HepG2 (cell line): Measurements from ENCODE around the gene SLC4A7. TPM values are rescaled to one million over a fixed set of nuclear protein-coding genes. Genes with fewer than 3 reads are reported as not detected.

Experiments used
- ATAC-seq: fragments of 200-7000 bp; cut with Tn5 transposase; 3 replicates; pipeline ENCODE4 v1.9.1; 2020; ENCODE audit warnings: mild to moderate bottlenecking, moderate library complexity
- BruUV-seq: library from RNA; stranded (reverse); fragments of 400-500 nt; replicated peaks from 2 replicates; lab custom pipeline; 2021; lab: Mats Ljungman, UMichigan
- CTCF ChIA-PET: fragments of 300-600 bp; formaldehyde crosslinking; extraction: SDS; loops from one replicate; lab custom pipeline; 2021; ENCODE audit warnings: low total read pairs, inconsistent platforms, low intra/inter-chr PET ratio; lab: Yijun Ruan, JAX
- POLR2A ChIA-PET: fragments of 350-600 bp; sonication (Branson Sonifier 250); formaldehyde crosslinking; loops from one replicate; lab custom pipeline; 2020; ENCODE audit warnings: antibody characterized with exemption, inconsistent platforms; lab: Yijun Ruan, JAX
- DNase-seq: peaks from one replicate; pipeline ENCODE4 v3.0.0-alpha.2; 2015; ENCODE audit warnings: low spot score
- FAIRE-seq: peaks from 3 replicates; lab custom pipeline; 2011; peaks lifted over from hg19 to GRCh38; lab: Jason Lieb, UNC
- H2AFZ ChIP-seq: one replicate; pipeline ENCODE4 v1.6.1; 2011; ENCODE audit warnings: low read length, inconsistent platforms
- H3K27ac ChIP-seq: fragments of 300-600 bp; 3 replicates; pipeline ENCODE4 v1.8.0; 2011; ENCODE audit warnings: mixed run types, mild to moderate bottlenecking, mixed read lengths, low read length, inconsistent platforms; ENCODE audit not compliant: insufficient read depth; ENCODE audit errors: extremely low read length
- H3K27me3 ChIP-seq, 2 experiments: fragments of 200-600 bp in 1 of 2; 2 replicates in 1 of 2; 3 replicates in 1 of 2; pipeline versions ENCODE4 v1.6.0 to v1.8.0; 2011; ENCODE audit warnings: low read length in 2 of 2, mild to moderate bottlenecking in 2 of 2, moderate library complexity in 2 of 2, inconsistent platforms in 1 of 2; ENCODE audit not compliant: insufficient read depth in 2 of 2, control insufficient read depth in 1 of 2
- H3K36me3 ChIP-seq, 2 experiments: fragments of 200-600 bp in 1 of 2; replicated peaks in 1 of 2; 2 replicates in 1 of 2; 3 replicates in 1 of 2; pipeline versions ENCODE4 v1.5.1 to v1.8.0; 2011; ENCODE audit warnings: low read length in 2 of 2, inconsistent platforms in 1 of 2; ENCODE audit not compliant: insufficient read depth in 2 of 2, control insufficient read depth in 1 of 2
- H3K4me1 ChIP-seq: 2 replicates; pipeline ENCODE4 v1.5.1; 2012; ENCODE audit warnings: low read length, inconsistent platforms; ENCODE audit not compliant: insufficient read depth
- H3K4me2 ChIP-seq: 2 replicates; pipeline ENCODE4 v1.6.0; 2011; ENCODE audit warnings: low read depth, low read length, inconsistent platforms
- H3K4me3 ChIP-seq, 3 experiments: fragments of 200-600 bp in 1 of 3; sonication (generic), shearing (Covaris generic) in 1 of 3; replicated peaks in 1 of 3; 2 replicates each; pipeline ENCODE4 v1.5.1; 2011 to 2016; ENCODE audit warnings: low read length in 3 of 3, inconsistent platforms in 2 of 3, low read depth in 2 of 3, mild to moderate bottlenecking in 2 of 3, control low read depth in 1 of 3, mixed read lengths in 1 of 3; ENCODE audit not compliant: insufficient read depth in 1 of 3
- H3K79me2 ChIP-seq: one replicate; pipeline ENCODE4 v1.6.1; 2011; ENCODE audit warnings: low read length, inconsistent platforms; ENCODE audit not compliant: insufficient read depth
- H3K9ac ChIP-seq: 2 replicates; pipeline ENCODE4 v1.6.0; 2011; ENCODE audit warnings: mild to moderate bottlenecking, low read depth, low read length, inconsistent platforms; ENCODE audit not compliant: insufficient read depth
- H3K9me3 ChIP-seq: 2 replicates; pipeline ENCODE4 v1.5.1; 2012; ENCODE audit warnings: mild to moderate bottlenecking, low read length
- H4K20me1 ChIP-seq: 2 replicates; pipeline ENCODE4 v1.6.0; 2011; ENCODE audit warnings: inconsistent platforms, mild to moderate bottlenecking, low read length, moderate library complexity; ENCODE audit not compliant: insufficient read depth
- CCDC6 ChIP-seq: sonication (generic); formaldehyde crosslinking; IDR thresholded peaks from 2 replicates; pipeline ENCODE4 v1.8.1; 2022; ENCODE audit warnings: mild to moderate bottlenecking, missing genetic modification reagents, moderate library complexity
- DDIT3 ChIP-seq: sonication (generic); formaldehyde crosslinking; IDR thresholded peaks from 2 replicates; pipeline ENCODE4 v1.4.0; 2020; ENCODE audit warnings: mild to moderate bottlenecking, missing genetic modification reagents
- IKZF5 ChIP-seq: IDR thresholded peaks from 2 replicates; pipeline ENCODE4 v1.6.1; 2018; ENCODE audit warnings: missing genetic modification reagents, mild to moderate bottlenecking, missing compliant biosample characterization
- KDM5A ChIP-seq: fragments of 200-600 bp; sonication (generic); IDR thresholded peaks from 2 replicates; pipeline ENCODE4 v1.7.0; 2018; ENCODE audit warnings: antibody characterized with exemption, mild to moderate bottlenecking, low read length, borderline replicate concordance
- NFYB ChIP-seq: sonication (generic); formaldehyde crosslinking; IDR thresholded peaks from 2 replicates; pipeline ENCODE4 v1.4.0; 2020; ENCODE audit warnings: missing genetic modification reagents
- POLR2A ChIP-seq, 2 experiments: IDR thresholded peaks; 2 replicates each; pipeline ENCODE4 v1.6.1; 2011; ENCODE audit warnings: low read depth in 2 of 2, low read length in 2 of 2, mild to moderate bottlenecking in 1 of 2, moderate library complexity in 1 of 2; ENCODE audit not compliant: insufficient read depth in 1 of 2
- PRDM10 ChIP-seq: sonication (generic); formaldehyde crosslinking; IDR thresholded peaks from 2 replicates; pipeline ENCODE4 v1.4.0; 2020; ENCODE audit warnings: low read depth, missing genetic modification reagents
- RNF2 ChIP-seq: fragments of 450-650 bp; conservative IDR thresholded peaks from 2 replicates; pipeline ENCODE4 v1.6.1; 2016; ENCODE audit warnings: low read depth
- ZNF136 ChIP-seq: sonication (generic); formaldehyde crosslinking; IDR thresholded peaks from 2 replicates; pipeline ENCODE4 v1.8.1; 2022; ENCODE audit warnings: low read depth, mild to moderate bottlenecking, moderate library complexity, missing genetic modification reagents
- ZNF232 ChIP-seq: sonication (generic); formaldehyde crosslinking; IDR thresholded peaks from 2 replicates; pipeline ENCODE4 v1.4.0; 2020; ENCODE audit warnings: missing genetic modification reagents, borderline replicate concordance
- ZNF335 ChIP-seq: sonication (generic); formaldehyde crosslinking; IDR thresholded peaks from 2 replicates; pipeline ENCODE4 v1.4.0; 2020; ENCODE audit warnings: missing genetic modification reagents
- ZNF570 ChIP-seq: sonication (generic); formaldehyde crosslinking; IDR thresholded peaks from 2 replicates; pipeline ENCODE4 v1.4.0; 2020; ENCODE audit warnings: mild to moderate bottlenecking, missing genetic modification reagents, borderline replicate concordance
- ZSCAN12 ChIP-seq: sonication (generic); formaldehyde crosslinking; IDR thresholded peaks from 2 replicates; pipeline ENCODE4 v1.9.0; 2021; ENCODE audit warnings: mild to moderate bottlenecking, missing genetic modification reagents
- WGBS: methylation state at CpG from one replicate; pipeline ENCODE4 v1.1.6; 2017; ENCODE audit warnings: low lambda C conversion rate; 5-methylcytosine and 5-hydroxymethylcytosine counted together
- in situ Hi-C: cut with HindIII; loops from 2 replicates; pipeline ENCODE4 v1.10.0; 2017; ENCODE audit warnings: low pct_unique_long_range_greater_than_20kb; ENCODE audit not compliant: extremely low pct_ligation_motif_present
- intact Hi-C: fragments of 100-400 bp; cut with micrococcal nuclease; formaldehyde crosslinking; loops from one replicate; pipeline ENCODE4 v1.10.0; 2022; ENCODE audit not compliant: unreplicated experiment
- polyA plus RNA-seq, 8 experiments: library from polyadenylated mRNA; depleted of rRNA in 3 of 8; stranded (reverse) in 7 of 8; unstranded in 1 of 8; fragments of >200 nt; fragmentation: Illumina TruSeq in 4 of 8; extraction: Trizol in 4 of 8; gene quantifications; 2 replicates each; pipeline versions ENCODE4 v1.2.1 to v1.2.3, GENCODE V29; 2011 to 2016; ENCODE audit warnings: low read depth in 4 of 8, missing spikeins in 1 of 8, mixed read lengths in 1 of 8; ENCODE audit not compliant: insufficient read depth in 1 of 8
- total RNA-seq, 5 experiments: library from RNA; depleted of rRNA; stranded (reverse); fragments of >200 nt; fragmentation: Illumina TruSeq; extraction: Trizol; gene quantifications; 2 replicates each; pipeline ENCODE4 v1.2.3, GENCODE V29; 2016; ENCODE audit warnings: low read depth in 1 of 5

Gene SLC4A7
- total and polyA plus RNA-seq, 2 of the 13 experiments (the other 11 are each of a cell fraction or from before 2014, with no cell fraction given), result 16.4 to 43.8 TPM

- H2AFZ ChIP-seq, result no peak overlapping the region
- no peak overlapping the region for H3K27ac ChIP-seq
- H3K4me3 ChIP-seq, result no peak overlapping the region
- POLR2A ChIA-PET, result no interaction called here
- intact Hi-C loops, result no loop called here
- H3K4me1 ChIP-seq, result peaks cover 31% of the 10 kb centered on the region
- TF ChIP-seq PRDM10 (peak; percentile 20; the same call in 1 of the 2 replicates), NFYB (no peak)
- no peaks in the 10 kb centered on the region for H3K27me3 ChIP-seq
- no peaks in the 10 kb centered on the region for H3K36me3 ChIP-seq
- FAIRE-seq (no peak), DNase-seq (no peak), ATAC-seq (peak; percentile 42; the same call in 2 of the 3 replicates)
- in situ Hi-C loops, result no loop called here
- CTCF ChIA-PET, result no interaction called here
- H3K9me3 ChIP-seq, result no peaks in the 10 kb centered on the region
- BruUV-seq, result no TSS peak
- no peak overlapping the region for H3K4me2 ChIP-seq
- H3K79me2 ChIP-seq, result no peaks in the 10 kb centered on the region
- no peaks in the 10 kb centered on the region for H4K20me1 ChIP-seq
- 0% methylated on average over 2 of the region's 2 CpGs for WGBS
- no peak overlapping the region for H3K9ac ChIP-seq
Measured at GRCh38 chr3:27507515-27508266, 23.5 kb upstream of the SLC4A7 start.

- in situ Hi-C loops, result no loop called here
- Histone ChIP-seq H3K36me3 (no peaks in the 10 kb centered on the region), H4K20me1 (no peaks in the 10 kb centered on the region), H3K27ac (no peak overlapping the region), H3K9ac (no peak overlapping the region), H3K27me3 (no peaks in the 10 kb centered on the region), H3K4me1 (peaks cover 25% of the 10 kb centered on the region), H3K9me3 (no peaks in the 10 kb centered on the region), H2AFZ (no peak overlapping the region), H3K4me3 (no peak overlapping the region), H3K79me2 (no peaks in the 10 kb centered on the region), H3K4me2 (no peak overlapping the region)
- POLR2A ChIA-PET, result no interaction called here
- DNase-seq (no peak), FAIRE-seq (no peak), ATAC-seq (no peak)
- BruUV-seq, result no TSS peak
- CTCF ChIA-PET, result no interaction called here
- intact Hi-C loops, result no loop called here
- 0% methylated on average over 1 of the region's 1 CpG for WGBS
- TF ChIP-seq DDIT3 (CRISPR knock-in tag) (no peak), ZSCAN12 (CRISPR knock-in tag) (no peak), ZNF335 (CRISPR knock-in tag) (no peak), KDM5A (no peak), IKZF5 (CRISPR knock-in tag) (no peak), ZNF232 (no peak), ZNF136 (no peak), POLR2A (IDR thresholded peaks at IDR 0.05; ENCODE audit: insufficient read depth in 1 of 2, low read depth in 2 of 2, low read length in 2 of 2) (no peak), CCDC6 (no peak), RNF2 (no peak), ZNF570 (no peak)
Measured at GRCh38 chr3:27507111-27507510, 22.9 kb upstream of the SLC4A7 start.
